Common myeloid progenitor, CD34-positive (primary cell): Measurements from ENCODE around the gene ENDOG.
"Not testable (repeated sequence)": the region's sequence is repeated elsewhere in the genome, so short reads cannot be mapped to it uniquely, and the experiment has no call there.

ENCODE experiments used
- CTCF ChIA-PET: fragments of 350-600 bp; sonication (Branson Sonifier 250); formaldehyde crosslinking; loops from one replicate; lab custom pipeline; 2021; ENCODE audit warnings: antibody characterized with exemption; lab: Charles Lee
- POLR2A ChIA-PET: fragments of 350-600 bp; sonication (Branson Sonifier 250); formaldehyde crosslinking; loops from one replicate; lab custom pipeline; 2021; ENCODE audit warnings: antibody characterized with exemption; lab: Charles Lee
- DNase-seq, 3 donors: peaks; one replicate each; pipeline versions ENCODE4 v3.0.0 to v3.0.0-alpha.2; 2013
- H3K27ac ChIP-seq, 2 experiments: 1 replicate in 1 of 2; 2 replicates in 1 of 2; pipeline ENCODE4 v1.7.0; 2013; ENCODE audit warnings: inconsistent platforms in 2 of 2, low read length in 2 of 2, mild to moderate bottlenecking in 2 of 2, low read depth in 1 of 2, moderate library complexity in 1 of 2; ENCODE audit not compliant: severe bottlenecking in 2 of 2, insufficient read depth in 1 of 2, poor library complexity in 1 of 2
- H3K27me3 ChIP-seq, 5 experiments: replicated peaks in 2 of 5; 1 replicate in 3 of 5; 2 replicates in 2 of 5; pipeline versions ENCODE4 v1.6.1 to v1.7.0; 2013; ENCODE audit warnings: low read length in 4 of 5, mild to moderate bottlenecking in 2 of 5, moderate library complexity in 2 of 5, inconsistent platforms in 1 of 5; ENCODE audit not compliant: insufficient read depth in 5 of 5, control insufficient read depth in 4 of 5
- H3K36me3 ChIP-seq, 4 experiments: 1 replicate in 2 of 4; 2 replicates in 2 of 4; pipeline versions ENCODE4 v1.6.1 to v1.7.0; 2013; ENCODE audit warnings: low read length in 3 of 4, control low read depth in 1 of 4, mild to moderate bottlenecking in 1 of 4; ENCODE audit not compliant: control insufficient read depth in 4 of 4, insufficient read depth in 4 of 4
- H3K4me1 ChIP-seq, 4 experiments: 1 replicate in 3 of 4; 2 replicates in 1 of 4; pipeline versions ENCODE4 v1.6.1 to v1.7.1; 2013; ENCODE audit warnings: low read length in 3 of 4, mild to moderate bottlenecking in 3 of 4, control low read depth in 1 of 4, inconsistent platforms in 1 of 4, moderate library complexity in 1 of 4; ENCODE audit not compliant: control insufficient read depth in 4 of 4, insufficient read depth in 4 of 4; ENCODE audit errors: control extremely low read depth in 1 of 4
- H3K4me3 ChIP-seq, 7 experiments: 1 replicate in 4 of 7; 2 replicates in 3 of 7; pipeline versions ENCODE4 v1.5.1 to v1.7.0; 2013; ENCODE audit warnings: mild to moderate bottlenecking in 7 of 7, low read length in 6 of 7, moderate library complexity in 6 of 7, inconsistent platforms in 2 of 7, low read depth in 2 of 7, control low read depth in 1 of 7; ENCODE audit not compliant: insufficient read depth in 4 of 7, control insufficient read depth in 1 of 7; ENCODE audit errors: extremely low read depth in 1 of 7
- H3K9me3 ChIP-seq, 5 experiments: 1 replicate in 4 of 5; 2 replicates in 1 of 5; pipeline versions ENCODE4 v1.6.1 to v1.7.1; 2013; ENCODE audit warnings: low read length in 4 of 5, mild to moderate bottlenecking in 2 of 5, inconsistent platforms in 1 of 5, low read depth in 1 of 5, moderate library complexity in 1 of 5; ENCODE audit not compliant: control insufficient read depth in 4 of 5, insufficient read depth in 2 of 5; ENCODE audit errors: control extremely low read depth in 1 of 5
- WGBS: methylation state at CpG from one replicate; pipeline ENCODE4 v1.1.5; 2013; ENCODE audit not compliant: insufficient coverage; 5-methylcytosine and 5-hydroxymethylcytosine counted together

ENDOG gene

DNA sequence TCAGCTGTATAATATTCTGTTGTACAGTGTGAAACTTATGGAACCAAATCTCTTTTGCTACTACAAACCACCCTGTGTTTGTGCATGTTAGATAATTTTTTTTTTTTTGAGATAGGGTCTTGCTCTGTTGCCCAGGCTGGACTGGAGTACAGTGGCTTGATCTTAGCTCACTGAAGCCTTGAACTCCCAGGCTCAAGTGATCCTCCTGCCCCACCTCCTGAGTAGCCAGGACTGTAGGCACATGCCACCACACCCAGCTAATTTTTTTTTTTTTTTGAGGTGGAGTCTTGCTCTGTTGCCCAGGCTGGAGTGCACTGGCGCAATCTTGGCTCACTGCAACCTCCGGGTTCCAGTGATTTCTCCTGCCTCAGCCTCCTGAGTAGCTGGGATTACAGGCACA lies 23.3 kb upstream of the ENDOG start:
- ChIA-PET CTCF (interaction anchor here (1.0 kb wide), 1 partner anchor 22 kb away, joined by 3 read pairs; no protein-coding TSS in a partner anchor), POLR2A (interaction anchor here (1.1 kb wide), 1 partner anchor 13 kb away, joined by 3 read pairs; no protein-coding TSS in a partner anchor)
- DNase-seq, H3K27ac ChIP-seq, H3K4me3 ChIP-seq, H3K4me1 ChIP-seq, H3K27me3 ChIP-seq, H3K9me3 ChIP-seq: not testable (repeated sequence)
- whole genome bisulfite sequencing = no CpG with 5 or more reads among the region's 2 CpGs
- peaks cover 6 to 79% (median 56%) of the 10 kb centered on the region in 4 experiments for H3K36me3 ChIP-seq

DNA sequence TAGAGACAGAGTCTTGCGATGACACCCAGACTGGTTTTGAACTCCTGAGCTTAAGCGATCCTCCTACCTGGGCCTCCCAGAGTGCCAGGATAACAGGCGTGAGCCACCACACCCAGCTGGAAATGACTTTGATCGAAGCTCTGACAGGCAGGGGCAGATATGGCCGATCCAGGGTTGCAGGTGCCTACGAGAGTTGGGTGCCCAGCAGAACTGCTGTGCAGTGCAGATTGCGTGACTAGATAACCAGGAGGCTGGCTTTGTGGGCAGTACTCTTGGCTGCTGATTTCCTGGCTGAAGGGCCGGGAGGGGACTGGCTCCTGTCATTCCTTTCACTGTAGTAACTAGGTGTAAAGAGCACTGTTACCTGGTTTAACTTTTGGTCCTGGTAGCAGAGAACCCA lies 19.4 kb upstream of the ENDOG start:
- no peaks in the 10 kb centered on the region for H3K9me3 ChIP-seq
- CTCF ChIA-PET = interaction anchor here (0.9 to 1.0 kb wide), 2 partner anchors 14 to 28 kb away, joined by 3 to 4 read pairs; partner anchors contain the start of gene ZER1
- POLR2A ChIA-PET = interaction anchor here (0.6 kb wide), 1 partner anchor 12 kb away, joined by 3 read pairs; no protein-coding TSS in a partner anchor
- H3K4me3 ChIP-seq = no peak overlapping the region
- DNase-seq = no peak
- no peaks in the 10 kb centered on the region for H3K4me1 ChIP-seq
- H3K36me3 ChIP-seq = peaks cover 7 to 75% (median 50%) of the 10 kb centered on the region in 4 experiments
- H3K27ac ChIP-seq = no peak overlapping the region
- no peaks in the 10 kb centered on the region for H3K27me3 ChIP-seq
- WGBS = 85% methylated on average over 6 of the region's 8 CpGs

DNA sequence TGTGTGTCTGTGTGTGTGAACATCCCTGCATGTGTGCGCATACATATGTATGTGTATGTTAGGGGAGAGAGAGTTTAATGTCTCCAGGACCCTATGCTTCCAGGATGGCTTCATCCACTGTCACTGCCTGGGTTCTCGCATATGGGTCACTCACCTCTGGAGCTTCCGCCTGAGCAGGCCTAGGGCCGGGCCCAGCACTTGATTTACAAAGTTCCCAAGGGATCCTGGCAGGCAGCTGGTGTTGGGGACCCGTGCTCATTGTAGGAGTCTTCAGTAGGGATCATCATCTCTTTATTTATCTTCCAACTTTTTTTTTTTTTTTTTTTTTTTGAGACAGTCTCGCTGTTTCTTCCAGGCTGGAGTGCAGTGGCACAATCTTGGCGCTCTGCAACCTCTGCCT lies 18.2 kb upstream of the ENDOG start:
- Histone ChIP-seq H3K9me3 (no peaks in the 10 kb centered on the region), H3K36me3 (peaks cover 7 to 72% (median 48%) of the 10 kb centered on the region in 4 experiments), H3K27ac (no peak overlapping the region), H3K27me3 (no peaks in the 10 kb centered on the region), H3K4me3 (no peak overlapping the region), H3K4me1 (no peaks in the 10 kb centered on the region)
- 98% methylated on average over 7 of the region's 7 CpGs for WGBS
- CTCF ChIA-PET = interaction anchor here (1.5 to 2.0 kb wide), 2 partner anchors 13 to 17 kb away, joined by 3 to 4 read pairs; no protein-coding TSS in a partner anchor
- POLR2A ChIA-PET = no interaction called here
- no peak for DNase-seq

DNA sequence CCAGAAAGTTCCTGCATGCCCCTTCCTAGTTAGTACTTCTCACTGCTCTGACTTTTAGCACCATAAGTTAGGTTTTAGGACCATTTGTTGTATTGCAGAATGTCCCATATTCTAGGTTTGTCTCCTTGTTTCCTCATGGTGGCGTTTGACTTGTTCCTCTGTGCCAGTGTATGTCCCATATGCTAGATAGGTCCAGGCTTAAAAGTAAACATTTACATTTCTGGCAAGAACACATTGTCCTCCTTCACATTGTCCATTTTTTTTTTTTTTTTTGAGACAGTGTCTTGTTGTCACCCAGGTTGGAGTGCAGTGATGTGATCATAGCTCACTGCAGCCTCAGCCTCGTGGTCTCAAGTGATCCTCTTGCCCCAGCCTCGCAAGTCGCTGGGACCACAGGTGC lies 15.8 kb upstream of the ENDOG start:
- 100% methylated on average over 4 of the region's 4 CpGs for WGBS
- POLR2A ChIA-PET = interaction anchor here (0.8 kb wide), 1 partner anchor 13 kb away, joined by 3 read pairs; no protein-coding TSS in a partner anchor
- H3K4me3 ChIP-seq = no peak overlapping the region
- CTCF ChIA-PET = interaction anchor here (4.3 kb wide), 1 partner anchor 15 kb away, joined by 19 read pairs; the partner anchor contains the start of gene ENDOG
- H3K9me3 ChIP-seq = no peaks in the 10 kb centered on the region
- H3K4me1 ChIP-seq = no peaks in the 10 kb centered on the region
- no peak overlapping the region for H3K27ac ChIP-seq
- H3K27me3 ChIP-seq = no peaks in the 10 kb centered on the region
- peaks cover 5 to 80% (median 58%) of the 10 kb centered on the region in 4 experiments for H3K36me3 ChIP-seq
- DNase-seq = no peak

DNA sequence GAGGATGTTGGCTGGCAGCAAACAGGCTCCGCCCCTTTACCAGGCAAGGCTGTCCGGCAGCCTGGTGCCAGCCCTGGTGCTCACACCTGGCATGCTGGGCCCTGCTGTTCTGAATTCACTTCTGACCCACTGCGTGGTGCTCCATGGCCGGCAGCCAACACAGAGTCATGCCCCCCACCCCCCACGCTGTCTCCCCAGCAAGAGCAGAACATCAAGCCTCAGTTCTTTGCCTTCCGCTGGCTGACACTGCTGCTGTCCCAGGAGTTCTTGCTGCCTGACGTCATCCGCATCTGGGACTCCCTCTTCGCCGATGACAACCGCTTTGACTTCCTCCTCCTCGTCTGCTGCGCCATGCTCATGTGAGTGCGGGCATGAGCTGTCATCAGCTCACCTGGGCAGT lies 12.6 kb upstream of the ENDOG start:
- Histone ChIP-seq H3K4me3 (no peak overlapping the region), H3K27me3 (no peaks in the 10 kb centered on the region), H3K4me1 (no peaks in the 10 kb centered on the region), H3K9me3 (no peaks in the 10 kb centered on the region), H3K27ac (no peak overlapping the region), H3K36me3 (peaks cover 5 to 69% (median 55%) of the 10 kb centered on the region in 4 experiments)
- POLR2A ChIA-PET = no interaction called here
- CTCF ChIA-PET = interaction anchor here (4.3 kb wide), 1 partner anchor 12 kb away, joined by 19 read pairs; the partner anchor contains the start of gene ENDOG
- DNase-seq = no peak
- 94% methylated on average over 14 of the region's 14 CpGs for WGBS

DNA sequence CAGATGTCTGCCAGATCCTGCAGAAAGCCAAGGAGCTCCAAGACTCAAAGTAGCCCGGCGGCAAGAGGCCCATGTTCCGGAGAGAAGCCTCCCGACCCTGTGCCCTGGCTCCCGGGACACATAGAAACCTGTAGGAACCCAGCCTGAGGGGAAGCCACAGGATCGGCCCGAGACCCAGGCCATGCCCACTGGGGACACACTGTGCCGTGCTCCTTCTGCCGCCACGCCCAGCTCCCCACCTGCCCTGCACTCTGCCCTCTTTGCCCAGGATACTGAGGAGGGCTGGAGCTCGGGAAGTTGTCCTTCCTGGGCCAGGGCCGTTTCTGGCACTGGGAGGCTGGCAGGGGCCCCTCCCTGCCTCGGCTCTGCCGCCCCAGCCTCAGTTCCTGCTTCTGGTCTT lies 10.5 kb upstream of the ENDOG start:
- POLR2A ChIA-PET = no interaction called here
- no peak overlapping the region for H3K4me3 ChIP-seq
- H3K4me1 ChIP-seq = no peaks in the 10 kb centered on the region
- 96% methylated on average over 11 of the region's 14 CpGs for WGBS
- peaks cover 2 to 56% (median 44%) of the 10 kb centered on the region in 4 experiments for H3K36me3 ChIP-seq
- H3K27me3 ChIP-seq = no peaks in the 10 kb centered on the region
- CTCF ChIA-PET = interaction anchor here (1.0 to 1.2 kb wide), 2 partner anchors 15 to 20 kb away, joined by 3 read pairs; no protein-coding TSS in a partner anchor
- H3K27ac ChIP-seq = no peak overlapping the region
- H3K9me3 ChIP-seq = no peaks in the 10 kb centered on the region
- DNase-seq = no peak

DNA sequence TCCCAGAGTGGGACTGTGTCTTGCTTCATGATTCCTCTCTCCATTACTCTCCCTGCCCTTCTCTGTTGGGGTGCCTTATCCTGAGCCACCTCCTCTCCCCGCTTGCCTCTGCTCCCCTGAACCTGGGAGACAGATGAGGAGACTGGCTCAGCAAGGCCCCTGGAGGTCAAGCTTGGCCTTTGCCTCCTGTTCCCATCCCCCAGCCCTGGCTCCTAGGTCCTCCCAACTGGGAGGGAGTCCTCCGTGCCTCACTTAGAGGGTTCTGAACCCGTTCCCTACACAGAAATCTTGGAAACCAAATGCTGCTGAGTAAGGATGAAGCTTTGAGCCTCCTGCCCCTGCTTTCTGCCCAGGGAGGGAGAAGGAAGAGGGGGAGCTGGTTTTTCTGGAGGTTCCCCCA lies 9.8 kb upstream of the ENDOG start:
- H3K4me3 ChIP-seq = no peak overlapping the region
- WGBS = 100% methylated on average over 3 of the region's 3 CpGs

More for the DNA sequence above, 9.8 kb upstream of the ENDOG start:
- no peaks in the 10 kb centered on the region for H3K9me3 ChIP-seq
- no peak for DNase-seq
- no peaks in the 10 kb centered on the region for H3K4me1 ChIP-seq
- no peak overlapping the region for H3K27ac ChIP-seq
- peaks cover 0 to 49% (median 36%) of the 10 kb centered on the region in 4 experiments for H3K36me3 ChIP-seq
- ChIA-PET POLR2A (no interaction called here), CTCF (interaction anchor here (1.4 to 2.4 kb wide), 2 partner anchors 10 to 17 kb away, joined by 4 to 7 read pairs; partner anchors contain the start of gene ENDOG)
- no peaks in the 10 kb centered on the region for H3K27me3 ChIP-seq
